Keratinocyte (primary cell): ENCODE data around the gene PRAC1.

Experiments used
- CTCF ChIP-seq, 3 experiments: IDR thresholded peaks in 1 of 3; conservative IDR thresholded peaks in 1 of 3; optimal IDR thresholded peaks in 1 of 3; 2 replicates in 2 of 3; 3 replicates in 1 of 3; pipeline versions ENCODE3 to v1.5.1; 2011; ENCODE audit warnings: low read length in 3 of 3, mild to moderate bottlenecking in 3 of 3, moderate library complexity in 2 of 3, control low read depth in 1 of 3, inconsistent platforms in 1 of 3; ENCODE audit not compliant: insufficient read depth in 2 of 3; ENCODE audit errors: extremely low read depth in 1 of 3
- EZH2 ChIP-seq: IDR thresholded peaks from one replicate; pipeline ENCODE4 v1.6.1; 2012; ENCODE audit warnings: inconsistent platforms, mild to moderate bottlenecking, low read length, moderate library complexity

- TF ChIP-seq CTCF (optimal IDR thresholded peaks at IDR 0.05 in 1 of 3, IDR thresholded peaks at IDR 0.05 in 1 of 3, conservative IDR thresholded peaks at IDR 0.05 in 1 of 3; ENCODE audit: extremely low read depth in 1 of 3, insufficient read depth in 2 of 3, low read length in 3 of 3), result no peak
- peak; percentile 70 for TF ChIP-seq EZH2
Measured at GRCh38 chr17:48722201-48722907, at the start of gene PRAC1.
